Esophagus squamous epithelium (tissue), 5 donors: ENCODE data around the gene RIMKLA. TPM values are rescaled to one million over a fixed set of nuclear protein-coding genes. Genes with fewer than 3 reads are reported as not detected.

Source experiments
- DNase-seq: peaks from one replicate; lab custom pipeline; 2025; lab: John Stamatoyannopoulos, UW
- H3K27ac ChIP-seq, 4 donors: fragments of 200-600 bp; sonication (generic); one replicate each; pipeline ENCODE4 v1.5.1; 2016 to 2019; ENCODE audit warnings: mild to moderate bottlenecking in 1 of 4
- H3K27me3 ChIP-seq, 4 donors: fragments of 200-600 bp; sonication (generic); 1 replicate in 3 of 4; 2 replicates in 1 of 4; pipeline versions ENCODE4 v1.5.1 to v1.6.0; 2017 to 2021; ENCODE audit warnings: antibody characterized with exemption in 1 of 4
- H3K36me3 ChIP-seq, 3 donors: fragments of 200-600 bp; sonication (generic); one replicate each; pipeline ENCODE4 v1.5.1; 2016 to 2019
- H3K4me1 ChIP-seq, 3 donors: fragments of 200-600 bp; sonication (generic); one replicate each; pipeline ENCODE4 v1.5.1; 2017 to 2019
- H3K4me3 ChIP-seq, 4 donors: fragments of 200-600 bp; sonication (generic); 1 replicate in 3 of 4; 2 replicates in 1 of 4; pipeline ENCODE4 v1.5.1; 2016 to 2019; ENCODE audit warnings: mild to moderate bottlenecking in 2 of 4, moderate library complexity in 1 of 4
- H3K9me3 ChIP-seq, 3 donors: fragments of 200-600 bp; sonication (generic); one replicate each; pipeline ENCODE4 v1.5.1; 2016 to 2019
- CTCF ChIP-seq, 6 experiments: fragments of 450-650 bp in 4 of 6; fragments of 200-600 bp in 2 of 6; sonication (generic) in 2 of 6; IDR thresholded peaks; one replicate each; pipeline ENCODE4 v1.5.1; 2016 to 2019; ENCODE audit warnings: antibody characterized with exemption in 6 of 6, mild to moderate bottlenecking in 4 of 6, moderate library complexity in 4 of 6
- POLR2A ChIP-seq, 4 donors: fragments of 450-650 bp; IDR thresholded peaks; one replicate each; pipeline ENCODE4 v1.6.1; 2017; ENCODE audit warnings: antibody characterized with exemption in 4 of 4, mild to moderate bottlenecking in 4 of 4, moderate library complexity in 3 of 4
- WGBS, 2 donors: methylation state at CpG; one replicate each; pipeline ENCODE4 v1.1.5; 2018; 5-methylcytosine and 5-hydroxymethylcytosine counted together
- intact Hi-C: fragments of 100-400 bp; cut with DNase I; formaldehyde crosslinking; loops from one replicate; pipeline ENCODE4 v1.15.0; 2022
- total RNA-seq, 4 donors: library from RNA; depleted of rRNA; stranded (reverse); fragments of >200 nt; gene quantifications; one replicate each; pipeline ENCODE4 v1.1.0, GENCODE V29; 2016
- donor health status: DM: yes; HTN: yes; CAD: no.

The RIMKLA gene
- total RNA-seq, 4 donors from 2014 or later: 0.04 to 0.57 (median 0.06) TPM; not detected in 1

GRCh38 chr1:42431514-42431913 is 50.9 kb downstream of the RIMKLA start:
- intact Hi-C loops: no loop called here
- H3K4me3 ChIP-seq: no peak overlapping the region
- no peak for TF ChIP-seq POLR2A (IDR thresholded peaks at IDR 0.05)
- no peak for TF ChIP-seq CTCF (IDR thresholded peaks at IDR 0.05)
- no peak for DNase-seq
- 56 to 58% methylated on average over 3 of the region's 3 CpGs for WGBS, 2 donors
- H3K27ac ChIP-seq: no peak overlapping the region
- no peaks in the 10 kb centered on the region for H3K9me3 ChIP-seq
- H3K4me1 ChIP-seq: no peaks in the 10 kb centered on the region
- H3K36me3 ChIP-seq: no peaks in the 10 kb centered on the region
- H3K27me3 ChIP-seq: no peaks in the 10 kb centered on the region

GRCh38 chr1:42432714-42433113 is 52.1 kb downstream of the RIMKLA start:
- Histone ChIP-seq H3K4me1 (no peaks in the 10 kb centered on the region), H3K9me3 (no peaks in the 10 kb centered on the region), H3K36me3 (no peaks in the 10 kb centered on the region), H3K4me3 (no peak overlapping the region), H3K27ac (no peak overlapping the region), H3K27me3 (no peaks in the 10 kb centered on the region)
- DNase-seq: no peak
- intact Hi-C loops: no loop called here
- WGBS, 2 donors: 81 to 100% methylated on average over 2 to 4 of the region's 4 CpGs
- TF ChIP-seq CTCF (IDR thresholded peaks at IDR 0.05): no peak
- TF ChIP-seq POLR2A (IDR thresholded peaks at IDR 0.05): no peak

- intact Hi-C loops: no loop called here
- Histone ChIP-seq H3K4me1 (no peaks in the 10 kb centered on the region), H3K27ac (no peak overlapping the region), H3K4me3 (no peak overlapping the region), H3K36me3 (no peaks in the 10 kb centered on the region), H3K27me3 (no peaks in the 10 kb centered on the region), H3K9me3 (no peaks in the 10 kb centered on the region)
- WGBS, 2 donors: 93 to 96% methylated on average over 3 to 6 of the region's 6 CpGs
- DNase-seq: no peak
- TF ChIP-seq POLR2A (IDR thresholded peaks at IDR 0.05): no peak
- no peak for TF ChIP-seq CTCF (IDR thresholded peaks at IDR 0.05)
Measured at GRCh38 chr1:42433369-42433768, 52.8 kb downstream of the RIMKLA start.

- intact Hi-C loops: no loop called here
- no peak overlapping the region for H3K4me3 ChIP-seq
- H3K27me3 ChIP-seq: no peaks in the 10 kb centered on the region
- 76 to 100% methylated on average over 1 to 3 of the region's 4 CpGs for WGBS, 2 donors
- no peaks in the 10 kb centered on the region for H3K36me3 ChIP-seq
- no peak overlapping the region for H3K27ac ChIP-seq
- H3K9me3 ChIP-seq: no peaks in the 10 kb centered on the region
- DNase-seq: no peak
- TF ChIP-seq CTCF (IDR thresholded peaks at IDR 0.05) (no peak), POLR2A (IDR thresholded peaks at IDR 0.05) (no peak)
- peaks cover 0 to under 1% (median 0%) of the 10 kb centered on the region in 3 donors for H3K4me1 ChIP-seq
Measured at GRCh38 chr1:42434340-42434739, 53.7 kb downstream of the RIMKLA start.

- Histone ChIP-seq H3K27me3 (no peaks in the 10 kb centered on the region), H3K36me3 (no peaks in the 10 kb centered on the region), H3K9me3 (no peaks in the 10 kb centered on the region), H3K4me3 (no peak overlapping the region), H3K27ac (no peak overlapping the region), H3K4me1 (peaks cover 0 to 5% (median 0%) of the 10 kb centered on the region in 3 donors)
- TF ChIP-seq CTCF (IDR thresholded peaks at IDR 0.05) (no peak), POLR2A (IDR thresholded peaks at IDR 0.05) (no peak)
- intact Hi-C loops: no loop called here
- WGBS, 2 donors: 36 to 54% methylated on average over 2 of the region's 2 CpGs
- no peak for DNase-seq
Measured at GRCh38 chr1:42439940-42440339, 59.3 kb downstream of the RIMKLA start.
